ENCODE results near the gene SDHA.
"Not testable (repeated sequence)": the region's sequence is repeated elsewhere in the genome, so short reads cannot be mapped to it uniquely, and the experiment has no call there.

- TF ChIP-seq TRIM24 (IDR thresholded peaks at IDR 0.05); RBM22 (IDR thresholded peaks at IDR 0.05; ENCODE audit: low read depth, low read length, poor library complexity, severe bottlenecking); ZNF512 (tag; IDR thresholded peaks at IDR 0.05); ZC3H4 (CRISPR knock-in tag; IDR thresholded peaks at IDR 0.05; ENCODE audit: borderline replicate concordance); ZNF431 (CRISPR knock-in tag; IDR thresholded peaks at IDR 0.05); EHMT2 (IDR thresholded peaks at IDR 0.05): not testable (repeated sequence)
- TF ChIP-seq, protein P1, sequence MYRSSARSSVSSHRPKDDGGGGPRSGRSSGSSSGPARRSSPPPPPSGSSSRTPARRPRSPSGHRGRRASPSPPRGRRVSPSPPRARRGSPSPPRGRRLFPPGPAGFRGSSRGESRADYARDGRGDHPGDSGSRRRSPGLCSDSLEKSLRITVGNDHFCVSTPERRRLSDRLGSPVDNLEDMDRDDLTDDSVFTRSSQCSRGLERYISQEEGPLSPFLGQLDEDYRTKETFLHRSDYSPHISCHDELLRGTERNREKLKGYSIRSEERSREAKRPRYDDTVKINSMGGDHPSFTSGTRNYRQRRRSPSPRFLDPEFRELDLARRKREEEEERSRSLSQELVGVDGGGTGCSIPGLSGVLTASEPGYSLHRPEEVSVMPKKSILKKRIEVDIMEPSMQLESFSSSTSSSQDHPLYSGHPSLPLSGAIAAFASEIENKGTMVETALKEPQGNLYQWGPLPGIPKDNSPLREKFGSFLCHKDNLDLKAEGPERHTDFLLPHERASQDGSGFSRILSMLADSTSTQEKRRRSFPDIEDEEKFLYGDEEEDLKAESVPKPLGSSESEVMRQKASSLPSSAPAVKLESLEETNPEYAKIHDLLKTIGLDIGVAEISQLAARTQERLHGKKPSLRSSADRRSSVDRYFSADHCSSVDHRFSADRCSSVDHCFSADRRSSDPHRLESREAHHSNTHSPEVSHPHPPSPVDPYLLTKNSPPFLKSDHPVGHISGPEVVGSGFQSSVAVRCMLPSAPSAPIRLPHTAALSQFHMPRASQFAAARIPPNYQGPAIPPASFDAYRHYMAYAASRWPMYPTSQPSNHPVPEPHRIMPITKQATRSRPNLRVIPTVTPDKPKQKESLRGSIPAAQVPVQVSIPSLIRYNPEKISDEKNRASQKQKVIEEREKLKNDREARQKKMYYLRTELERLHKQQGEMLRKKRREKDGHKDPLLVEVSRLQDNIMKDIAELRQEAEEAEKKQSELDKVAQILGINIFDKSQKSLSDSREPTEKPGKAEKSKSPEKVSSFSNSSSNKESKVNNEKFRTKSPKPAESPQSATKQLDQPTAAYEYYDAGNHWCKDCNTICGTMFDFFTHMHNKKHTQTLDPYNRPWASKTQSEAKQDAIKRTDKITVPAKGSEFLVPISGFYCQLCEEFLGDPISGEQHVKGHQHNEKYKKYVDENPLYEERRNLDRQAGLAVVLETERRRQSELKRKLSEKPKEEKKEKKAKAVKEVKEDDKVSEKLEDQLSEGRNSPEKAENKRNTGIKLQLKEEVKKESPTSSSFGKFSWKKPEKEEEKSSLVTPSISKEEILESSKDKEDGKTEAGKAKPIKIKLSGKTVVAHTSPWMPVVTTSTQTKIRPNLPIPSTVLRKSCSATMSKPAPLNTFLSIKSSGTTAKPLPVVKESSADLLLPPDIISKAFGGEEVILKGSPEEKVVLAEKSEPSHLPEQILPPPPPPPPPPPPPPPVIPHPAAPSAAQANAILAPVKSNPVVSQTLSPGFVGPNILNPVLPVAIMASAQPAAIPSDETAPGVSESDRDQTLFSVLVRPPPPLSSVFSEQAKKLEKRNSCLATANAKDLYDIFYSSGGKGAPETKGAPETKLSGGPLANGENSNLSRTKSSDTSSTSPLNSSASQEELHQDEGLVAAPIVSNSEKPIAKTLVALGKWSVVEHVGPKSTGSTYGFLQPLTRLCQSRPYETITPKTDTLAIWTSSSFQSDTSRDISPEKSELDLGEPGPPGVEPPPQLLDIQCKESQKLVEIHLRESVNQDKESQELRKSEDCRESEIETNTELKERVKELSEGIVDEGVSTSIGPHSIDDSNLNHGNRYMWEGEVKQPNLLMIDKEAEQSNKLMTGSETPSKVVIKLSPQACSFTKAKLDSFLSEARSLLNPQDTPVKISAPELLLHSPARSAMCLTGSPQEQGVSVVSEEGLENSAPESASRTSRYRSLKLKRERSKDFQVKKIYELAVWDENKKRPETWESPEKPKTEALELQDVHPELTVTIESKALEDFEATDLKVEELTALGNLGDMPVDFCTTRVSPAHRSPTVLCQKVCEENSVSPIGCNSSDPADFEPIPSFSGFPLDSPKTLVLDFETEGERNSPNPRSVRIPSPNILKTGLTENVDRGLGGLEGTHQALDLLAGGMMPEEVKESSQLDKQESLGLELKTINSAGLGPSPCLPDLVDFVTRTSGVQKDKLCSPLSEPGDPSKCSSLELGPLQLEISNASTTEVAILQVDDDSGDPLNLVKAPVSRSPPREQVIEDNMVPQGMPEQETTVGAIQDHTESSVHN (IDR thresholded peaks at IDR 0.05; ENCODE audit: borderline replicate concordance in 1 of 2, low read depth in 1 of 2), result not testable (repeated sequence)
These were observed 81.8 kb downstream of the SDHA start for GRCh38 chr5:299921-300320.

Measured in K562 (cell line).